Measurements from ENCODE around the gene VEPH1. TPM values are rescaled to one million over a fixed set of nuclear protein-coding genes. Genes with fewer than 3 reads are reported as not detected.

Gene VEPH1
- total RNA-seq, 1 donor from 2014 or later, result 10.8 TPM

DNA sequence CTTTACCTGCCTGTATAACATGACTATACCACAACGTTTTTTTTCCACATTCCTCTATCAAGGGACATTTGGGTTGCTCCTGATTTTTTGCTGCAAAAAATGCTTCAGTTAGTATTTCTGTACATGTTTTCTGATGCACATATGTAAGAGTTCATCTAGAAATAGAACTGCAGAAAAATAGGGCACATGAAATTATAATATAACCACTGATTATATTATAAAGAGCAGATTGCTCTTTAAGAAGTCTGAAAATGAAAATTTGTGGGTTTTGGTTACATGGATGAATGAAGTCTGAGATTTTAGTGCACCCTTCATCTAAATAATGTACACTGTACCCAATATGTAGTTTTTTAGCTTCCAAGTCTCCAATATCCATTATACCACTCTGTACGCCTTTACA is 196.7 kb downstream of the VEPH1 start:
- DNase-seq (ENCODE audit: low spot score), result no peak

DNA sequence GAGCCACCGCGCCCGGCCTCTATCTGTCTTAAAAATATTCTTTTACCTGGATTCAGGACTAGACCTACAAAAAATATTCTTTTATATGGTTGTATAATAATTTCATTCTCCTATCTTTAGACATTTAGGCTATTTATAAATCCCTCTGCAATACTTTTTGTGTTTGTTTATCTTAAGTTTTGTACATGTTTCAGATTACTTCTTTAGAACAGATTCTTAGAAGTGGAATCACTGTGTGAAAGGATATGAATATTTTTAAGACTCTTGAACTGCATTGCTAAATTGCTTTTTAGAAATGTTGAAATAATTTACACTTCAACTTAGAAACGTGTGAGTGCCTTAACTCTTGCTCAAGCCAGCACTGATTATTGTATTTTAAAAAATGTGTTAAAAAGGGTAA is 197.8 kb downstream of the VEPH1 start:
- no peak for DNase-seq (ENCODE audit: low spot score)

DNA sequence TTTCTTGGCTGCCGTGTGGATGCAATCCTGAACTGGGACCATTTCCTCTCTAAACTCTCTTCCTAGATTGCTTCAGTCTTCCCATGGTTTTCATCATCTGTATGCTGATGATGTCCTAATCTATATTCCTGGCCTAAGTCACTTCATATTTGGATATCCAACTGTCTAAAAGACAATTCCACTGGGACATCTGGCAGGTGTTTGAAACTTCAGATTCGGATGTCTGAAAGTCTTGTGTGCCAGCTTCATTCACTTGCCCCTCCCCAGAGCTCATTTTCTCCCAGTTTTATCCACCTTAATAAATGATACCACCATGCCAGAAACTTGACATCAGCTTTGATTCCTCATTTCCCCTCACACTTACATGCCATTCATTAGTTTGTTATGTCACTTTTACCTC is 201.5 kb downstream of the VEPH1 start:
- no peak for DNase-seq (ENCODE audit: low spot score)

DNA sequence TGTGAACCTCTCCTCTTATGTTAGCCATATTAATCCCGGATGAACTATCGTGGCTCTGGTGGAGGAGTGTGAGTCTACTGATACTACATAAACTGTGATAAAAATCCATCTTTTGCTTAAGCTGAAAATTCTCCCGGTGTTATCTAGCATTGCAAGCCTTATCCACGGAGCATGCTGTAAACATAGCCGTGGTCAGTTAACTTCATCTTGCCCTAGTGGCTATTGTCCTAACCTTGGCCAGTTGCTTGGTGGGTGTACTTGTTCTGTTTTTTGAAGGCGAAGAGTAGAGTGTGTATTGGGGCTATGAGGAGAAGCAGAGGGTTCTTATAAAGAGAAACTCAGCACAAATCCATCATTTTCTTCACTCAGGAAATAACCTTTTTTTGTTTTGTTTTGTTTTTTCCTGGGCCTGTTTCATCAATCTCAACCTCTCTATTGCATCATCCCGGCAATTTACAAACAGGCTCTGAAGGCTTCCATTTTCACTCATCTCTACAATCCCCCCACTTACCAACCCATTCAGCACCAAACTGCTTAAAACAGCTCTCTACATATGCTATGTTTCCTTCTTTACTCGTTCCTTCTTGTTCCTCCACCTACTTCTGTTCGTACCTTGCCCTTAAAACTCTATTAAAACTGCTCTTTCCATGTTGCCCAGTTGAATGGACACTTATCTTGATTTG is 202.1 kb downstream of the VEPH1 start:
- no peak for DNase-seq (ENCODE audit: low spot score)

DNA sequence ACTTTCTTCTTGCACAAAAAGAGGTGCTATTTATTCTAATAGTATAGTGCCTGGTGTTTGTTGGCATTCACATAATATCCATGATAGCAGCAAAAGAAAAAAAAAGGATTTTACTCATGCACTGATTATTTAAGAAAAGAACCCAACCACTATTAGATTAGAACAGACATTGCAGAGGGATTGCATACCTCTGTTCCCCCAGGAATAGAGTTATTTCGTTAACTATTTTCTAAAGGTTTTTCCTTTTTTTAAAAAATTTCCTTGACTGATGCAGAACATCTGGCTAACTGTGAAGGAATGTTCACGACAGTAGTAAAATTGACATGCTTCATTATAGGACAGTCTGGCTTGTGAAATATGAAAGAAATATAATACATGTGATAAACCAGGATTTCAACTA is 203.1 kb downstream of the VEPH1 start:
- DNase-seq (ENCODE audit: low spot score), result no peak

DNA sequence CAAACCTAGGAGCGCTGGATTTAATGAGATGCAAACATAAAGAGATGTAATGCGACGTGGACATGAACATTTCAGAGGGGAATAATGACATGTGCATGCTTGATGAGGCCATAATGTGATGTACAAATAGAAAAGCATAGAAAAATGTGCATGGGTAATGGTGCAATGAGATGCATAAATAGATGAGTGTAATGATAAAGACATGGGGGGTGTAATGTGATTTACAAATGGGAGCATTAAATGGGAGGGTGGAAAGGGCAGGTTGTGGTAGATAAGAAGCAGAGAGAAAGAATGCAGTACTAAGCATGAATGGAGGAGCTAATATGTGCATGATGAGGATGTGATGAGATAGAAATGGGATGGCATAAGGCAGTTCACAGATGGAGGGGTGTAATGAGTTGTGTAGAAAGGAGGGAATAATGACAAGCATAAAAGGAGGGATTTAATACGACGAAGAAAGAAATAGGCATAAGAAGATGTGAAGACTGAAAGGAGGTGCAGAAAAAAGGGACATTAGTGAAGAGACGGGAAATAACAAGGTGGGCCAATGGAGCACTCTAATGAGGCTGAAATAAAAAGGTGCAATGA is 205.8 kb downstream of the VEPH1 start:
- no peak for DNase-seq (ENCODE audit: low spot score)

DNA sequence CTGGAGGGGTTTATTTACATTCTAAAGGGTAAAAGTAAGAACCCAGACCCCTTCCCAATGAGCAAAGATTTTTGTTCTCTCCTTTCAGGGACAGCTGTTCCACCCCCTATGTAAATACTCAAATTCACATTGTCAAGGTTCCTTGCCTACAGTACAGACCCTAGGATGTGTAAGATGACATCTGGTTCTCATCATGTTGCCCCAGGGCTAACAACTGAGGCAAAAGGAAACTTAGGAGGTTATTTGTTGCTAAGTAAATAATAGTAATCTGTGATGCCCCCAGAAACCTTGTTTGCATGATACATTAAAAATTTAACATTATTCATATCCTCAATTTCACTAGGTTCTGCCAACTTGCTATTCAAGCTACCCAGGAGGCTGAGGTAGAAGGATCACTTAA is 208.3 kb downstream of the VEPH1 start:
- DNase-seq (ENCODE audit: low spot score), result no peak

DNA sequence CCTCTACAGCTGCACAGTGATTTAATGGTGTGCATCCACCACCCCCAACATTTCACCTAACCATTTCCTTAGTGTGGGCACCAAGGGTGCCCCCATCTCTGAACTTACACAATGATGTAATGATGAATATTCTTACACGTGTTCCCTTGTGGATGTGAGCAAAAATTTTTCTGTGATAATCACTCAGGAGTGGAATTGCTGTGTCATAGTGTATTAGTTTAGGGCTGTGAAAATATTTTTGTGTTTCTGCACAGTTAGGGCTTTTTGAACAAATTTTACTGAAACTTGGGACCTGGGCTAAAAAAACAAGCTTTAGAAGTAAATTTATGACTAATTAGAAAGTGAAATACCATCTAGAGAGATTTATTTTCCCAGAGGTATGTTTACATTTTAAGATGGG is 208.7 kb downstream of the VEPH1 start:
- DNase-seq (ENCODE audit: low spot score), result no peak

DNA sequence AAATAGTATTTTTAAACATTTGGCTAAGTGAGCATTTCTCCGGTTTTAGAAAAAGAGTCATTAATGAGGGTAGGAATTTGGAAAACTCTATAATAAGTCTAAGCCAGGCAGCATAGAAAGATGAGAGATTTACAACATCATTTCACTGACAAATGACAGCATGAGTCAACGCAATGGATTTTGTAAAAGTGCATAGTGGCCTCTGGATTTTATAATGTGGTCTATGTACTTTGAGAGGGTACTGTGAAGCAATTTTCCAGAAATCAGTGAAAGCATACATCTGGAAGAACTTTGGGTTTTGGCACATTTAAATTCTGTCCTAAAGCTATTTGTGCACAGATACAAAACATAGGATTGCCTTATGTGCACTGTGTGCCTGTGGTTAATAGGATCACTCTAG is 212.4 kb downstream of the VEPH1 start:
- DNase-seq (ENCODE audit: low spot score), result no peak

DNA sequence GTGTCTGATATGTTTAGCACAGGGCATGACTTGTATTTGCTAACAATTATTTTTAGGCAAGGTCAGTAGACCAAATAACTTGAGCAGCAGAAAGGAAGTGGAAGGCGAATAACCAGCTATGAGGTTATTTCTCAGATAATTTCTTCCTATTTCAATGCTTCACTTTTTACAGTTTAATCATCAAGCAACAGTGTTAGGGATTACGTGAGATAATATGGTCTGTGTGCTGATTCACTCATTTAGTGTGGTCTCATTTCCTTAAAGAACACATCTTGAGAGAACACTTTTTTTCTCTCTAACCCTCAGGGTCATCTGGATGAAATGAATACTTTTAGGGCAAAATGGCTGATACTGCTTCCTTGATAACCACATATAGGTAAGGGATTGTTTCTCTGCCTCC is 217.2 kb downstream of the VEPH1 start:
- no peak for DNase-seq (ENCODE audit: low spot score)

DNA sequence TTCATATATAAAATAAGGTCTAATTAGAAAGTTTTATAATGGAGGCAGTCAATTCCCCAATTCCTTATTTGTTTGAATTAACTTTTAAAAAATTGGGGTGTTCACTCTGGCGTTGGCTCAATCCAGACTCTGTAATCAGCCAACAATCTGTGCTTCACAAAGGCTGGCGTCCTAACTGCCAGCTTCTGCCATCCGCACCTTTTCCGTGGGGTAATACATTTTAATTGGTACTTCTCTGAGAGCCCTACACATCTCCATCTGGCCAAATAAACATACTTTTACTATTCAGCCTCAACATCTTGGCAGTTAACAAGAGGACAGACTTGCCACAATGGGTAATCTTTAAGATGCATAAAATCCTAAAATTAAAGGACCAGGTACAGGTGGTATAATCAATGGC is 218.1 kb downstream of the VEPH1 start:
- no peak for DNase-seq (ENCODE audit: low spot score)

DNA sequence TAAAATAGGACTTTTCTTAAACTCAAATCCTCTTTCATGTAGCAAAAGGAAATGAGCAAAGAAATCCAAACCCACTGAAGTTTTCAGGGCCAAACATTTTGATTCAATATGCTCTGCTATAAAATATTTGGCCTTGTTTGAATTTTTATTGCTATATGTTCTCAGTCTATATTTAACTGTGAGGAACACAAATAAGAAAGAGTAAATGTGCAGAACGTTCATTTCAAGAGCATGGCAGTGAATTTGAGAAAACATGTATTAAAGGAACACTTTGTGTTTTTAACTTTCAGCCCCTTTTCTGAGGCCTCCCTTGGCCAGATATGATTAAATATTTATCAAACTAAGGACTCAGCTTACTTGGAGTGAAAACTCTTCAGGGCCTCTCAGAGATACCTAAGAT is 218.5 kb downstream of the VEPH1 start:
- no peak for DNase-seq (ENCODE audit: low spot score)

DNA sequence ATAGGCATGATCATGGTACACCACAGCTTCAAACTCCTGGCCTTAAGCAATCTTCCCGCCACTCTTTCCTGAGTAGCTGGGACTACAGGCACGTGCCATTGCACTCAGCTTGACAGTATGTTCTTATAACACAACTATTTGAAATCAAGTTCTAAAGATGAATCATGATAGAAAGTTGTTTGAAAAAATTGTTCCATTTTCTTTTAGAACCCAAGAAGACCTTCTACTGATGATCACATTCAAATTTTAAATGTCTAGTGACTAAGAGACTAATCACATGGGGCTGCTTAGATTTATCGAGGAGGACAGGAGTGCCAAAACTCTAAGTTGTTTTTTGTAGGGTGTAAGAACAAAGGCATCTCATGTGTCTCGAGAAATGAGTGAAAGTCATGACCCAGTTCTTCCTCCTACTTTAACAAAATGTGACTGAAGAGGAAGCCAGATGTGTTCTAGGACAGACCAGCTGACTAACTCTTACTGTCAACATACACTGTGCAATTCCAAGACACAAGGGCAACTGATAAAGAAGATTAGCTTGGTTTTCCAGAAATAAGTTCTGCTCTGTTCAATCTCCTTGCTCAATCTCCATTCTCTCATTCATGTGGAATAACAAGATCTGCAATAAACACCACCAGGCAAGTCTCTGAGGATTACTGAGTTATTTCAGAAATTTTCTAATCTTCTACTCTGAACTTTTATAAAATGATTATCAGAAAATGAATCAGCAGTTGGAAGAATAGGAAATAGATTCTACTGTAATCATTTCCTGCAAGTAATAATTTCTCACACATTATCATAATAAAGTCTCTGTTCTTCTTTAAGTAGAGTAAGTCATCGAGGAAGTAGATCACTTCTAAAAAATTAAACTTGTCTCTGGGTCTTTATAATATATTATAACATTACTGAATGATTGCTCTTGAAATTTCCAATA is 220.7 kb downstream of the VEPH1 start:
- DNase-seq (ENCODE audit: low spot score), result no peak

DNA sequence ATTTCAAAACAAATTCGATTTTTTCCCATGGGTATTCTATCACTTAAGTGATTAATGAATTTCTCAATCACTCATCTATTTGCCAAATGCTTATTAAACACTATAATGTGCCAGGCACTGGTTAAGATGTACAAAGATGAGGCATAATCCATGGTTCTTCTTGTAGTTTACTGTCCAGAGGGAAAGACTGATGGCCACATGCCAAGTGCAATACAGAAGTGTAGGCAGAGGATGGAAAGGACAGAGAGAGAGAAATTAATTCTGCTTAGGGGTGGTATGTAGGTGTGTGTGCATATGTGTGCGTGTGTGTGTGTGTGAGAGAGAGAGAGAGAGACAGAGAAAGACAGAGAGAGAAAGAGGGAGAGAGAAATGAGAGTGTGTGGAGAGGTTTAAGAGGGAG is 222.4 kb downstream of the VEPH1 start:
- no peak for DNase-seq (ENCODE audit: low spot score)

DNA sequence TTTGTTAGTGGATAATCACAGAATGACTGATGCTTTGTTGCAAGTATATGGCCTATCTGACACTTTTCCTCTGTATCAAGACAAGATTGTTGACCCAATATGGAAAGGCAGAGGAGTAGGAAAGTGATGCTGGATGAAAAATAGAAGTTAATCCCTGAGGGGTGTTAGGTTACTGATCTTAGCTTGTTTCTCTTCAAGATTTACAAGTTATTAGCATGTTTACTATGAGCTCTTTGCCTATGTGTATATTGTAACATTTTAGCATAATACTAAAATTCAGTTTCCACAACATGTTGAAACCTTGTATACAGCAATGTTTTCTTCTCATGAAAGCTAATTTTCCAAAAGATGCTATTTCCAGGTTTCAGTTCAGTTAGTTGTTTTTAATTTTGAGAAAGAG is 222.9 kb downstream of the VEPH1 start:
- DNase-seq (ENCODE audit: low spot score), result no peak

DNA sequence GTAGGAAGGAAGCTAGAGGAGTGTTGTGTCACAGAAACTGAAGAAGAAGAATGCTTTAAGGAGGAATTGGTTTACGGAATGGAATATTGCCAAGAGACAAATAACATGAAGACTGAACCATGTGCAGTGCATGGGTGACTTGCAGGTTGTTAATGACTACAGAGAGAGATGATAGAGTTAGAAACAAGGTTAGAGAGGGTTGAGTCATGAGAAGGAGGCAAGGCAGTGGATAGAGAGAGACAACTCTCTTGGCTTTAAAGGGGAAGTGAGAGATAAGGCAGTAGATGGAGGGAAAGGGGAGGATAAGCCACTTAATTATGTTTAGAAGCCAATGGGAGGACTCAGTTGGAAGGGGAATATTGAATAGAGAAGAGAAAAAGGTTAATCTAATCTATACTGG is 224.0 kb downstream of the VEPH1 start:
- no peak for DNase-seq (ENCODE audit: low spot score)

DNA sequence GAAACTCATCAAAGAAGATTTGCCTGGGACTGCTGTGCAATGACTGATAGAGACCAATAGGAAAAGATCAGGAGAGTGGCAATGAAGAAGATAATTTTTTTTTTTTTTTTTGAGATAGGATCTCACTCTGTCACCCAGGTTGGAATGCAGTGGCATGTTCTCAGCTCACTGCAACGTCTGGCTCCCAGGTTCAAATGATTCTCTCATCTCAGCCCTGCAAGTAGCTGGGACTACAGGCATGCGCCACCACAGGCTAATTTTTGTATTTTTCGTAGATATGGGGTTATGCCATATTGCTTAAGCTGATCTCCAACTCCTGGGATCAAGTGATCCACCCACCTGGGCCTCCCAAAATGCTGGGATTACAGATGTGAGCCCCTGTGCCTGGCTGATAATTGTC is 226.4 kb downstream of the VEPH1 start:
- DNase-seq (ENCODE audit: low spot score), result no peak

DNA sequence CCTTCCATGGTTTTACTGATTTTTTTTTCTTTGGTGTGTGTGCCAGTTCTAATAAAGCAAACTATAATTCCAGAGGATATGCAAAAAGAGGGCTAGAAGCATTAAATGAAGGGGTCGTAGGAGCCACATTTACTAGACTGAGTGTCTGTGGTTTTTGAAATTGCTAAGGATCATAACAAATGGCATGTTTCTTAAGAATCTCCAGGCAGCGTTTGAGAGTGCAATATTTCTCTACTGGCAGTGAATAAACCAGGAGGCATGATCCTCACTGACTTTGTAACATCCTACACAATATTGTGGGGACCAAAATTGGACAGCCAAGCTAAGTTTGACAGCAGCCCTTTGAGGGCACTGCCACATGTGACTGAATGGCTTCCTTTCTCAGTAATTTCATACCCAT is 227.4 kb downstream of the VEPH1 start:
- DNase-seq (ENCODE audit: low spot score), result no peak

DNA sequence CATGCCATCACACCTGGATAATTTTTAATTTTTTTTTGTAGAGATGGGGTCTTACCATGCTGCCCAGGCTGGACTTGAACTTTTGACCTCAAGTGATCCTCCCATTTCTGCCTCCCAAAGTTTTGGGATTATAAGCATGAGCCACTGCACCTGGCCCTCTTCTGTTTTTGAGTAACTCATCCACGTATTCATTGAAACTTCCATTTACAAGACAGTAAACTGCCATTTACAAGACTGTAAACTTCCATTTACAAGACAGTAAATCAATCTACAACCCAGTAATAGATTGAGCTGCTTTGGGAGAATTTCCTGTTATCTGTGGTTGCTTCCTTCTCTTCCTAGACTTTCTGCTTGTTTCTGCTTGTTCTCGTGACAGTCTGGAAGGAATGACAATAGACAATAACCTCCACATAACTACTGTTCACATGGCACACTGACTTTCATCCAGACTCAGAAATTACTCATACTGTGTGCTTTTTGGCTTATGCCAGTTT is 228.5 kb downstream of the VEPH1 start:
- DNase-seq (ENCODE audit: low spot score), result no peak

DNA sequence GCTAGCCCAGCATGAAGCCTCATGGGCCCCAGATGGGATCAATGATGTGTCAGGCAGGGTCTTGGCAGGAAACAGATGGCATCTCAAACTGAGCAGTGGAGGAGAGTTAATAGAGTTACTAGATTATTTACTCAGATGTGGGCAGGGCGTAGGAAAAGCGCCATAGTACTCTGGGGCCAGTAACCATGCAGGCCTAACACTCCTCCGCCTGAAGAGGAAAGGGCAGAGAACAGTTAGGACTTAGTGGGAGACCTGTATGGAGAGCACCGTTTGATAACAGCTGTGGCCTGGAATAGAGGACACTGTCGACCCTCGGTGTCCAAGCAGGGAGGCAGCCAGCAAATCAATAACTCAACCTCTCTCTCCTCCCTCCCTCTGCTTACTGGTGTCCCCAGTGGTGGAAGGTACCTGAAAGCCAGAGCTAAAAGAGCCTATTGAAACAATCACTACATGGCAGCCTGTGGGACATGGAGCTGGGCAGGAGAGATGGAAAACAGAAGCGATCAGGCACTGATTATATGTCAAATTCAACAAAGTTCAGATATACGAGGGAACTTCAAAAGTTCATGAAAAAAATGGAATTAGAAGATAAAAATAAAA is 231.8 kb downstream of the VEPH1 start:
- no peak for DNase-seq (ENCODE audit: low spot score)

DNA sequence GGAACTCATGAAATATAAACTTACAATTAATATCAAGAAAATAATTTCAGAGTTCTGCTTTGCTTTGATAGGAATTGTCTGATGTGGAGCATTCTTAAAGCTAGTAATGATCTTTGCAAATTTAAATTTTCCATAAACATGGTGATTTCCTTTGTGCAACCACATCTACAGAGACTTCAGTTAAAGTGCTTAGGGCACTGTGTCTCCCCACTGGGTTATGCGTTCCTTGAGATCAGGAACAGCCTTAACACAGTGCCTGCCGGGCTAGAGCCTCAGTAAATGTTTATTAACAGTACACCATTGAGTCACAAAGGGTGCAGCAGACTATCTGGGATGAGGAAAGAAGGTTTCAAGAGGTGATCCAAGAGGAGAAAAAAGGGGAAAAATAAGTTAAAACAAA is 235.2 kb downstream of the VEPH1 start:
- DNase-seq (ENCODE audit: low spot score), result no peak

DNA sequence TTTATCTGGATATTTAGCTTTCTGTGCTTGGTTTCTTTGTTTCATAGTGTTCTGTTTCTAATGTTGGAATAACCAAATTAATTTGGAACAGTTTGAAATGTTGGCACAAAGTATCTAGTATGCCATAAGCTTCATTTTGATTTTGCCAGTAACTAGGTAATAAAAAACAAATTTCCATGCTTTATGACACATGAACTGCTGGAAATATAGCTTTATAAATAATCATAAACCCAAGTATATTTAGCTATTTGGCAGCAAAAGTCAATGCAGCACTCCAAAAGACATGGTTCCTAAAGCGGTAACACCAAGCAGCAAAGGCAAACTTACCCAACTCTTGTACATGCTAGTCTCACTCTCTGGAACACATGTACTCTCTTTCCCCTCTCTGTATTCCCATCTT is 237.3 kb downstream of the VEPH1 start:
- no peak for DNase-seq (ENCODE audit: low spot score)

Data from ureter (tissue), 1 donor.